ENCODE measurements around the gene AUTS2.

GRCh38 chr7:69659983-69660382, 61.7 kb downstream of the AUTS2 start:
- TF ChIP-seq POLR2AphosphoS5 (IDR thresholded peaks at IDR 0.05; ENCODE audit: low read depth, low read length) (no peak), POLR2A (IDR thresholded peaks at IDR 0.05; ENCODE audit: low read depth, low read length) (no peak), TAF1 (IDR thresholded peaks at IDR 0.05; ENCODE audit: low read depth, low read length) (no peak), PAX5 (IDR thresholded peaks at IDR 0.05; ENCODE audit: insufficient read depth, low read length, severe bottlenecking) (no peak), SPI1 (IDR thresholded peaks at IDR 0.05; ENCODE audit: low read depth, low read length) (no peak), POU2F2 (IDR thresholded peaks at IDR 0.05; ENCODE audit: low read depth, low read length) (no peak)

Measured in GM12891 (cell line).